Tibial artery (tissue), 4 donors: ENCODE measurements around the gene ZFP36L2.

Source experiments
- DNase-seq, 2 donors: peaks; one replicate each; pipeline ENCODE4 v3.0.0-alpha.2; 2019
- H3K27ac ChIP-seq, 2 donors: fragments of 200-600 bp; sonication (generic) in 1 of 2; 1 replicate in 1 of 2; 2 replicates in 1 of 2; pipeline ENCODE4 v1.5.1; 2018 to 2019; ENCODE audit warnings: mild to moderate bottlenecking in 1 of 2
- H3K27me3 ChIP-seq, 2 donors: fragments of 200-600 bp; sonication (generic) in 1 of 2; one replicate each; pipeline versions ENCODE4 v1.5.1 to v1.6.0; 2016 to 2019
- H3K36me3 ChIP-seq, 3 donors: fragments of 200-600 bp; sonication (generic) in 2 of 3; one replicate each; pipeline ENCODE4 v1.5.1; 2016 to 2019; ENCODE audit warnings: mild to moderate bottlenecking in 2 of 3
- H3K4me1 ChIP-seq, 4 donors: fragments of 200-600 bp; sonication (generic) in 2 of 4; 1 replicate in 3 of 4; 2 replicates in 1 of 4; pipeline ENCODE4 v1.5.1; 2016 to 2019
- H3K4me3 ChIP-seq, 2 donors: fragments of 200-600 bp; sonication (generic) in 1 of 2; 1 replicate in 1 of 2; 2 replicates in 1 of 2; pipeline ENCODE4 v1.5.1; 2018 to 2019; ENCODE audit warnings: mild to moderate bottlenecking in 2 of 2
- H3K9me3 ChIP-seq, 3 donors: fragments of 200-600 bp; sonication (generic) in 1 of 3; one replicate each; pipeline ENCODE4 v1.5.1; 2016 to 2019
- intact Hi-C: fragments of 100-400 bp; cut with DNase I; formaldehyde crosslinking; loops from one replicate; pipeline ENCODE4 v1.15.0; 2023; ENCODE audit warnings: low total_unique reads
- TF ChIP-seq, protein P1 (sequence below), 2 experiments: fragments of 200-600 bp in 1 of 2; fragments of 450-650 bp in 1 of 2; IDR thresholded peaks; one replicate each; pipeline ENCODE4 v1.5.1; 2017 to 2019; ENCODE audit warnings: antibody characterized with exemption in 2 of 2, mild to moderate bottlenecking in 1 of 2, moderate library complexity in 1 of 2

Gene ZFP36L2

DNA sequence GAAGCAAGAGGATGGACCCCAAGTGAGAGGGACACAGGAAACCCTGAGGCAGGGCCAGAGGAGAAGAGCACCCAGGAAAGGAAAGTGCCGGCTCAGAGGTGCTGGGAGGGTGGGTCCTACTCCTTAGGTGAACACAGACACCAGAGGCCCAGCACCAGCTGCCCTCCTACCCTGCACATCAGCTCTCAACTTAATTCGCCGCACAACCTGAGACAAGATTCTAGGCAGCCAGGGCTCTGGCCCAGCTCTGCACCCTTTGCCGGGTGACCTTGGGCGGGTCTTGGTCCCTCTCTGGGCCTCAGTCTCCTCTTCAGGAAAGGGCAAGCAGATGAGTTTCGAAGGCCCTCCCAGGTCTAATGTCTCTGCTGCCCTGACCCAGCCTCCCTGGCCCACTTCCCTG, 28.1 kb downstream of the ZFP36L2 start:
- Histone ChIP-seq H3K4me1 (no peaks in the 10 kb centered on the region), H3K4me3 (no peak overlapping the region), H3K36me3 (no peaks in the 10 kb centered on the region), H3K9me3 (no peaks in the 10 kb centered on the region), H3K27me3 (no peaks in the 10 kb centered on the region), H3K27ac (no peak overlapping the region)
- TF ChIP-seq, protein P1, sequence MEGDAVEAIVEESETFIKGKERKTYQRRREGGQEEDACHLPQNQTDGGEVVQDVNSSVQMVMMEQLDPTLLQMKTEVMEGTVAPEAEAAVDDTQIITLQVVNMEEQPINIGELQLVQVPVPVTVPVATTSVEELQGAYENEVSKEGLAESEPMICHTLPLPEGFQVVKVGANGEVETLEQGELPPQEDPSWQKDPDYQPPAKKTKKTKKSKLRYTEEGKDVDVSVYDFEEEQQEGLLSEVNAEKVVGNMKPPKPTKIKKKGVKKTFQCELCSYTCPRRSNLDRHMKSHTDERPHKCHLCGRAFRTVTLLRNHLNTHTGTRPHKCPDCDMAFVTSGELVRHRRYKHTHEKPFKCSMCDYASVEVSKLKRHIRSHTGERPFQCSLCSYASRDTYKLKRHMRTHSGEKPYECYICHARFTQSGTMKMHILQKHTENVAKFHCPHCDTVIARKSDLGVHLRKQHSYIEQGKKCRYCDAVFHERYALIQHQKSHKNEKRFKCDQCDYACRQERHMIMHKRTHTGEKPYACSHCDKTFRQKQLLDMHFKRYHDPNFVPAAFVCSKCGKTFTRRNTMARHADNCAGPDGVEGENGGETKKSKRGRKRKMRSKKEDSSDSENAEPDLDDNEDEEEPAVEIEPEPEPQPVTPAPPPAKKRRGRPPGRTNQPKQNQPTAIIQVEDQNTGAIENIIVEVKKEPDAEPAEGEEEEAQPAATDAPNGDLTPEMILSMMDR (IDR thresholded peaks at IDR 0.05): no peak
- intact Hi-C loops: no loop called here
- DNase-seq: no peak

DNA sequence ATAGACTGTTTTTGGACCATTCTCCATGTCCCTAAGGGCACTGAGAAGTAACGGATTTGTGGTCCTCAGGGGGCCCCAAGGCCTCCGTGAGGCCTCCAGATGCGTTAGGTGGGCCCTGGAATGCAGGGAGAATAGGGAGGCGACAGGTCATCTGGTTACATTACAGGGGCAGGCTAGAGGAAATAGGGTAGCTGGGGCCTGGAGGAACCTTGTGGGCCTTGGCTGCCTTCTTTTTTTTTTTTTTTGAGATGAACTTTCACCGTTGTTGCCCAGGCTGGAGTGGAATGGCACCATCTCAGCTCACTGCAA, 28.9 kb downstream of the ZFP36L2 start:
- H3K36me3 ChIP-seq: no peaks in the 10 kb centered on the region
- H3K9me3 ChIP-seq: no peaks in the 10 kb centered on the region
- intact Hi-C loops: no loop called here
- no peak overlapping the region for H3K27ac ChIP-seq
- no peaks in the 10 kb centered on the region for H3K4me1 ChIP-seq
- TF ChIP-seq, protein P1 (IDR thresholded peaks at IDR 0.05): no peak
- DNase-seq: no peak
- no peaks in the 10 kb centered on the region for H3K27me3 ChIP-seq
- H3K4me3 ChIP-seq: no peak overlapping the region

DNA sequence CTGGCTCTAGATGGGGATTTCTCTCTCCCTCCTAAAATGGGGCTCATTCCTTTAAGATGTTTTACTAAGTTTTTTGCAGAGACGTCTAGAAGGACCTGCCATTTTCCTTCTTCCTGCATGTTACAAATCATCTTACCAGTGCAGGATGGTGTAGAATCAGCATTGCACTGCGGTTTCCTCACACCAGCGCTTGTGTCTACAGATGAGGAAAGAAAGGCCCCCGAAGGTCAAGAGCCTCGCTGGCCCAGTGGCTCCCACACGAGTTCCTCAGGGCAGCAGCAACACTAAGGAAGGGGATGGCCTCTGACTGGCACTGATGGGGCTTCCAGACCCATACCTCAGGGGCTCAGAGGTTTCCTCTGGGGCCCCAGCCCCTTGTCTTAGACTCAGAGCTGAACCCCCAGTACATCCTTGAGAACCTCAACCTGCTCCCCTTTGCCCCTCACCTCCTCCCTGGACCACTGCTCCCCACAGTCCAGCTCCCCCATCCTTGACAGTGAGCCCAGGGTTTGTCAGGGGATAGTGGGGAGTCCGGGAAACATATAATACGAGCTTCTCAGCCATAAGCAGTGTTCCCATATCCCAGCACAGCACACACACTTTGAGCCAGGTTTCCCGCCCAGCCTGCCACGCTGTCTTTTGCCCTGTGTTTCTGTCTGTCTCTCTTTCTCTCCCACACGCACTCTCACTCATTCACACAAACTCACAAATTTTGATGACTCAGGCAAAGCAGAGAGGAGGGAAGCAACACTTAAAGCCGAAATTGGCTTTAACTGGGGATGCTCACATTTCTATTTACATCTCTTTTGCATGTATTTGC, 29.4 kb downstream of the ZFP36L2 start:
- Histone ChIP-seq H3K4me1 (no peaks in the 10 kb centered on the region), H3K27ac (no peak overlapping the region), H3K36me3 (no peaks in the 10 kb centered on the region), H3K9me3 (no peaks in the 10 kb centered on the region), H3K27me3 (no peaks in the 10 kb centered on the region), H3K4me3 (no peak overlapping the region)
- TF ChIP-seq, protein P1 (IDR thresholded peaks at IDR 0.05): no peak
- DNase-seq: no peak
- intact Hi-C loops: no loop called here

DNA sequence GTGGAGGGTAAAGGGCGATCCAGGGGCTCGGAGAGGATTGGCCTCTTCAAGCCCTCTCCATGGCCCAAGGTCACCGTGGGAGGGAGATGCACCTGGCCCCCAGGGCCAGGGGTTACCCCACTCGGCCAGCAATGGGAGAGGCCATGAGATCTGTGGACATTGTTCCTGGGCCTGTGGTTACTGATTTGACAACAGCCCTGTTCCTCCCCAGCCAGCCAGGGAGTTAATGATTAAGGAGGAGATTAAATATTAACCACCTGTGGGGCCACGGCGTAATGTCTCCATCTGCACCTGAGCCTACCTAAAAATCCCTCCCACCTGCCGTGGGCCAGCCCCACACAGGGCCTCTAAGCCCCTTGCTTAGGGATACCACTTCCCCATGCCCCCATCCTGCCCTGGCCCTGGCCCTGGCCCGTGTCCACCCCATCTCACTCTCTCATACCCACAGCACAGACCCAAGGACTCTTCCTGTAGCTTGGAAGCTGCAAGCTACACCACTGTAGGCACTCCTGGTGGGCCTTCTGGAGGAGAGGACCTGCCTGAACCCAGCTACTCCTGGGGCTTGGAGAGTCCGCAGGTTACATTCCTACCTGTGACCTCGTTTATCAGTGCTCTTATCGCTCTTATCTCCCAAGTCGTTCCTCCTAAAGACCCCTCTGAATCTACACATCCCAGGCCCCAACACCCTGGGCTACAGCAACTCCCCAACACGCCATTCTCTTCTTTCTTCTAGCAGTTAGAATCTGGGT, 32.1 kb downstream of the ZFP36L2 start:
- no peak overlapping the region for H3K27ac ChIP-seq
- intact Hi-C loops: no loop called here
- H3K4me3 ChIP-seq: no peak overlapping the region

DNA sequence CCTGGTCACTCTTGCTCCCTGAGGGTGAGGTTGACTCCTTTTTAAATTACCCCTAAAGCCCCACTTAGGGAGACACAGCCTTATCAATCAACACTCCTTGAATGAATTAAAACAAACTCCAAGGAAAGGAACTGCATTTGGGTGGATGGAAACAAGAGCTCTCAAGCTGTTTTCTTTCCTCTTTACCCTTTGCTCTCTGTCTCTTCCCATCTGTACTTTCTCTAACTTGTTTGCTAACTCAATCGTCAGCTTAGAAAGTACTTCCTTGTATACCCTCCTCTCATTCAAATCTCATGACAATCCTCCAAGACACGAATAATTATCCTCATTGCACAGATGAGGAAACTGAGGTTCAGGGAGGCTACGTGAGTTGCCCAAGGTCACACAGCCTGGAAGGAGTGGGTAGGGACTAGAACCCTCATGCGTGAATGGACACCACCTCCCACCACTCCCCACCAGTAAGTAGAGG, 32.7 kb downstream of the ZFP36L2 start:
- H3K27ac ChIP-seq: no peak overlapping the region
- no peaks in the 10 kb centered on the region for H3K4me1 ChIP-seq
- H3K4me3 ChIP-seq: no peak overlapping the region
- intact Hi-C loops: no loop called here
- DNase-seq: no peak
- no peaks in the 10 kb centered on the region for H3K36me3 ChIP-seq
- no peaks in the 10 kb centered on the region for H3K27me3 ChIP-seq
- TF ChIP-seq, protein P1 (IDR thresholded peaks at IDR 0.05): no peak
- H3K9me3 ChIP-seq: no peaks in the 10 kb centered on the region

More for the DNA sequence above, 32.1 kb downstream of the ZFP36L2 start:
- Histone ChIP-seq H3K27me3 (no peaks in the 10 kb centered on the region), H3K9me3 (no peaks in the 10 kb centered on the region), H3K36me3 (no peaks in the 10 kb centered on the region), H3K4me1 (no peaks in the 10 kb centered on the region)
- DNase-seq: no peak
- TF ChIP-seq, protein P1 (IDR thresholded peaks at IDR 0.05): no peak
